Measurements from ENCODE around the gene OSBPL7.

GRCh38 chr17:47840001-47840741 lies 18.6 kb upstream of the OSBPL7 start:
- TF ChIP-seq ZNF781 (CRISPR knock-in tag; IDR thresholded peaks at IDR 0.05; ENCODE audit: borderline replicate concordance, not compliant biosample characterization) (no peak), ZNF598 (CRISPR knock-in tag; IDR thresholded peaks at IDR 0.05; ENCODE audit: borderline replicate concordance) (no peak), JUND (CRISPR knock-in tag; IDR thresholded peaks at IDR 0.05) (no peak), PTBP1 (IDR thresholded peaks at IDR 0.05; ENCODE audit: low read depth, low read length, poor library complexity, severe bottlenecking) (no peak), MYC (CRISPR knock-in tag; IDR thresholded peaks at IDR 0.05; ENCODE audit: borderline replicate concordance) (no peak; the same call in 1 of the 2 replicates)
- TF ChIP-seq, protein P1, sequence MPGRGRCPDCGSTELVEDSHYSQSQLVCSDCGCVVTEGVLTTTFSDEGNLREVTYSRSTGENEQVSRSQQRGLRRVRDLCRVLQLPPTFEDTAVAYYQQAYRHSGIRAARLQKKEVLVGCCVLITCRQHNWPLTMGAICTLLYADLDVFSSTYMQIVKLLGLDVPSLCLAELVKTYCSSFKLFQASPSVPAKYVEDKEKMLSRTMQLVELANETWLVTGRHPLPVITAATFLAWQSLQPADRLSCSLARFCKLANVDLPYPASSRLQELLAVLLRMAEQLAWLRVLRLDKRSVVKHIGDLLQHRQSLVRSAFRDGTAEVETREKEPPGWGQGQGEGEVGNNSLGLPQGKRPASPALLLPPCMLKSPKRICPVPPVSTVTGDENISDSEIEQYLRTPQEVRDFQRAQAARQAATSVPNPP (CRISPR knock-in tag; IDR thresholded peaks at IDR 0.05) = no peak

All from HepG2 (cell line).